Caco-2 (cell line): ENCODE data around the gene RNPEP. TPM values are rescaled to one million over a fixed set of nuclear protein-coding genes. Genes with fewer than 3 reads are reported as not detected.

Source experiments
- Bru-seq: library from RNA; stranded (reverse); fragments of 400-500 nt; gene quantifications from one replicate; lab custom pipeline; 2021; lab: Mats Ljungman, UMichigan
- BruChase-seq, 2 experiments: library from RNA; stranded (reverse); fragments of 400-500 nt; gene quantifications; one replicate each; lab custom pipeline; 2021; lab: Mats Ljungman, UMichigan
- BruUV-seq: library from RNA; stranded (reverse); fragments of 400-500 nt; replicated peaks from 2 replicates; lab custom pipeline; 2021; lab: Mats Ljungman, UMichigan
- CTCF ChIA-PET: fragments of 300-600 bp; sonication (Branson Sonifier 250); formaldehyde crosslinking; loops from one replicate; lab custom pipeline; 2022; ENCODE audit warnings: antibody characterized with exemption; lab: Charles Lee
- POLR2A ChIA-PET: fragments of 300-600 bp; sonication (Branson Sonifier 250); formaldehyde crosslinking; loops from one replicate; lab custom pipeline; 2022; ENCODE audit warnings: antibody characterized with exemption; lab: Charles Lee
- DNase-seq, 2 experiments: peaks; one replicate each; pipeline versions ENCODE4 v3.0.0 to v3.0.0-alpha.2; 2020 to 2022
- H3K27me3 ChIP-seq: replicated peaks from 2 replicates; pipeline ENCODE4 v1.6.0; 2011; ENCODE audit warnings: low read length; ENCODE audit not compliant: control insufficient read depth, insufficient read depth
- H3K36me3 ChIP-seq: 2 replicates; pipeline ENCODE4 v1.5.1; 2011; ENCODE audit warnings: low read length; ENCODE audit not compliant: control insufficient read depth, insufficient read depth
- H3K4me1 ChIP-seq: fragments of 250-450 bp; sonication (Bioruptor Pico); 2 replicates; pipeline ENCODE4 v1.5.1; 2020; ENCODE audit warnings: mild to moderate bottlenecking
- H3K4me3 ChIP-seq: 2 replicates; pipeline ENCODE4 v1.5.1; 2011; ENCODE audit warnings: low read depth, mild to moderate bottlenecking, control low read depth, low read length
- H3K9me3 ChIP-seq: fragments of 250-450 bp; sonication (Bioruptor Pico); 2 replicates; pipeline ENCODE4 v1.5.1; 2020; ENCODE audit warnings: mild to moderate bottlenecking, moderate library complexity
- H3K27ac Mint-ChIP-seq: one replicate; pipeline ENCODE4 v1.8.0; 2022; ENCODE audit warnings: mixed read lengths; ENCODE audit not compliant: unreplicated experiment
- H3K27me3 Mint-ChIP-seq: one replicate; pipeline ENCODE4 v1.8.0; 2022; ENCODE audit warnings: mixed read lengths; ENCODE audit not compliant: insufficient read depth, unreplicated experiment
- H3K36me3 Mint-ChIP-seq: one replicate; pipeline ENCODE4 v1.8.0; 2022; ENCODE audit warnings: mild to moderate bottlenecking, mixed read lengths; ENCODE audit not compliant: insufficient read depth, unreplicated experiment
- H3K4me1 Mint-ChIP-seq: one replicate; pipeline ENCODE4 v1.8.0; 2022; ENCODE audit warnings: low read depth, mixed read lengths; ENCODE audit not compliant: unreplicated experiment
- H3K4me3 Mint-ChIP-seq: one replicate; pipeline ENCODE4 v1.8.0; 2022; ENCODE audit warnings: mild to moderate bottlenecking, moderate library complexity, mixed read lengths; ENCODE audit not compliant: unreplicated experiment
- H3K9me3 Mint-ChIP-seq: one replicate; pipeline ENCODE4 v1.8.0; 2022; ENCODE audit warnings: mixed read lengths; ENCODE audit not compliant: unreplicated experiment
- CTCF ChIP-seq, 2 experiments: fragments of 200-600 bp in 1 of 2; IDR thresholded peaks; 1 replicate in 1 of 2; 2 replicates in 1 of 2; pipeline versions ENCODE4 v1.5.1 to v1.8.0; 2011 to 2022; ENCODE audit warnings: antibody characterized with exemption in 1 of 2, control low read depth in 1 of 2, inconsistent platforms in 1 of 2, low read depth in 1 of 2, low read length in 1 of 2, mild to moderate bottlenecking in 1 of 2, moderate library complexity in 1 of 2; ENCODE audit not compliant: insufficient read depth in 1 of 2, severe bottlenecking in 1 of 2, unreplicated experiment in 1 of 2
- intact Hi-C: fragments of 100-400 bp; cut with micrococcal nuclease; formaldehyde crosslinking; loops from one replicate; pipeline ENCODE4 v1.10.0; 2022; ENCODE audit not compliant: unreplicated experiment
- long read RNA-seq: library from polyadenylated mRNA; stranded (forward); transcript quantifications from one replicate; pipeline ENCODE4 v2.0.0, GENCODE V29; 2022
- total RNA-seq: library from RNA; stranded (reverse); gene quantifications from 2 replicates; pipeline ENCODE4 v1.2.3, GENCODE V29; 2022

Gene RNPEP, protein sequence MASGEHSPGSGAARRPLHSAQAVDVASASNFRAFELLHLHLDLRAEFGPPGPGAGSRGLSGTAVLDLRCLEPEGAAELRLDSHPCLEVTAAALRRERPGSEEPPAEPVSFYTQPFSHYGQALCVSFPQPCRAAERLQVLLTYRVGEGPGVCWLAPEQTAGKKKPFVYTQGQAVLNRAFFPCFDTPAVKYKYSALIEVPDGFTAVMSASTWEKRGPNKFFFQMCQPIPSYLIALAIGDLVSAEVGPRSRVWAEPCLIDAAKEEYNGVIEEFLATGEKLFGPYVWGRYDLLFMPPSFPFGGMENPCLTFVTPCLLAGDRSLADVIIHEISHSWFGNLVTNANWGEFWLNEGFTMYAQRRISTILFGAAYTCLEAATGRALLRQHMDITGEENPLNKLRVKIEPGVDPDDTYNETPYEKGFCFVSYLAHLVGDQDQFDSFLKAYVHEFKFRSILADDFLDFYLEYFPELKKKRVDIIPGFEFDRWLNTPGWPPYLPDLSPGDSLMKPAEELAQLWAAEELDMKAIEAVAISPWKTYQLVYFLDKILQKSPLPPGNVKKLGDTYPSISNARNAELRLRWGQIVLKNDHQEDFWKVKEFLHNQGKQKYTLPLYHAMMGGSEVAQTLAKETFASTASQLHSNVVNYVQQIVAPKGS
- total RNA-seq (75.9 and 83.0 TPM in 2 replicates), Bru-seq, nascent RNA (percentile 82 among the genes with signal in this experiment), BruChase-seq, experiment 1, labeled RNA remaining after a 2-hour chase (percentile 85 among the genes with signal in this experiment), BruChase-seq, experiment 2, labeled RNA remaining after a 6-hour chase (percentile 81 among the genes with signal in this experiment)
- long read RNA-seq, transcript RNPEP-201 (11 exons, 2,427 nt), result major isoform, 221 of 277 reads
- long read RNA-seq, partial matches to known transcripts, result 21 of 277 reads
- long read RNA-seq, other reads (novel, unspliced or antisense), result 35 of 277 reads

- ChIA-PET POLR2A (interaction anchor here (0.6 to 1.6 kb wide), 2 partner anchors 14 to 28 kb away, joined by 3 to 13 read pairs; partner anchors contain the start of gene ELF3), CTCF (interaction anchor here (0.6 to 1.7 kb wide), 4 partner anchors 17 to 151 kb away, joined by 3 to 10 read pairs (median 5); partner anchors contain the start of gene ELF3)
- Histone ChIP-seq H3K9me3 (no peaks in the 10 kb centered on the region), H3K4me3 (peak within 1 kb of the TSS; percentile 68), H3K27me3 (no peaks in the 10 kb centered on the region), H3K36me3 (0 out of 2 replicates have a peak, but pooled peaks cover 1% of the 10 kb centered on the region), H3K4me1 (peaks cover 17% of the 10 kb centered on the region)
- intact Hi-C loops, result loop anchor here (1.0 to 2.0 kb wide), 3 partner anchors 16 to 28 kb away; partner anchors contain the start of gene TIMM17A
- peak; percentile 14 to 24 for TF ChIP-seq CTCF (IDR thresholded peaks at IDR 0.05; ENCODE audit: insufficient read depth in 1 of 2, low read depth in 1 of 2, low read length in 1 of 2, severe bottlenecking in 1 of 2, unreplicated experiment in 1 of 2)
- H3K9me3 Mint-ChIP-seq, result no peaks in the 10 kb centered on the region
- peaks cover 27% of the 10 kb centered on the region for H3K4me1 Mint-ChIP-seq
- peak within 1 kb of the TSS; percentile 94 for H3K27ac Mint-ChIP-seq
- peaks cover 19% of the 10 kb centered on the region for H3K36me3 Mint-ChIP-seq
- peak within 1 kb of the TSS; percentile 99 for H3K4me3 Mint-ChIP-seq
- no TSS peak for BruUV-seq
- DNase-seq, result peak in 1 of 2 experiments; percentile 75
- H3K27me3 Mint-ChIP-seq, result no peaks in the 10 kb centered on the region
These were observed at the start of gene RNPEP for GRCh38 chr1:201982623-201983379. RNPEP (plus strand) TSS chr1:201982648; CDS start chr1:201982667, 19 bp downstream.

GRCh38 chr1:201933840-201934430 is 48.5 kb upstream of the RNPEP start:
- no peaks in the 10 kb centered on the region for H3K4me1 Mint-ChIP-seq

More at GRCh38 chr1:201933840-201934430, 48.5 kb upstream of the RNPEP start:
- Mint-ChIP-seq H3K27me3 (peaks cover 4% of the 10 kb centered on the region), H3K9me3 (no peaks in the 10 kb centered on the region), H3K36me3 (no peaks in the 10 kb centered on the region), H3K4me3 (no peak overlapping the region), H3K27ac (no peak overlapping the region)
- no peak for DNase-seq
- no peaks in the 10 kb centered on the region for H3K27me3 ChIP-seq
- no peak for TF ChIP-seq CTCF (IDR thresholded peaks at IDR 0.05; ENCODE audit: insufficient read depth in 1 of 2, low read depth in 1 of 2, low read length in 1 of 2, severe bottlenecking in 1 of 2, unreplicated experiment in 1 of 2)
- H3K36me3 ChIP-seq, result no peaks in the 10 kb centered on the region
- CTCF ChIA-PET, result no interaction called here
- peaks cover 11% of the 10 kb centered on the region; the same call in 1 of the 2 replicates for H3K4me1 ChIP-seq
- no peak overlapping the region for H3K4me3 ChIP-seq
- H3K9me3 ChIP-seq, result no peaks in the 10 kb centered on the region
- no TSS peak for BruUV-seq
- intact Hi-C loops, result no loop called here
- POLR2A ChIA-PET, result no interaction called here
